ENCODE results near the gene SPTLC1.

SPTLC1 gene

DNA sequence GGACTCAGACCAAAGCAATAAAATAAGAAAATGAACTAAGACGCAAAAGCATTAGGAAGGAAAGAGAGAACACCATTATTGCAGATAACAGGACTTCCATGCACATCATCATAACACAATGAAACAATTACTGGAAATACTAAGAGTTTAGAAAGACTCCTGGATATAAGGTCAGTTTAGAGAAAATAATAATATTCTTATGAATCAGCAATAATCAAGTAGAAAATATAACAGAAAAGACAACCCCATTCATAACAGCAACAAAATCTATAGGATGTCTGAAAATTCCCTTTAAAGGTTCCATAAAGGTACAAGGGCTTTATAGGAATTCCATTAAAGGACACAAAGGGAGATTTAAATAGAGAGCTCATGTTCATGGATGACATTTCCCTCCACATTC is 73.0 kb downstream of the SPTLC1 start:
- TF ChIP-seq, protein P1, sequence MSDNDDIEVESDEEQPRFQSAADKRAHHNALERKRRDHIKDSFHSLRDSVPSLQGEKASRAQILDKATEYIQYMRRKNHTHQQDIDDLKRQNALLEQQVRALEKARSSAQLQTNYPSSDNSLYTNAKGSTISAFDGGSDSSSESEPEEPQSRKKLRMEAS (IDR thresholded peaks at IDR 0.05), result no peak
- TF ChIP-seq TAF1 (IDR thresholded peaks at IDR 0.05; ENCODE audit: low read depth) (no peak), FOXM1 (IDR thresholded peaks at IDR 0.05; ENCODE audit: borderline replicate concordance, low read depth) (no peak), TCF12 (IDR thresholded peaks at IDR 0.05; ENCODE audit: low read depth) (no peak), CEBPB (IDR thresholded peaks at IDR 0.05) (no peak), RAD21 (IDR thresholded peaks at IDR 0.05; ENCODE audit: low read depth) (no peak), CREB1 (IDR thresholded peaks at IDR 0.05; ENCODE audit: low read depth) (no peak), EP300 (IDR thresholded peaks at IDR 0.05; ENCODE audit: borderline replicate concordance) (no peak)
- TF ChIP-seq, protein P2, sequence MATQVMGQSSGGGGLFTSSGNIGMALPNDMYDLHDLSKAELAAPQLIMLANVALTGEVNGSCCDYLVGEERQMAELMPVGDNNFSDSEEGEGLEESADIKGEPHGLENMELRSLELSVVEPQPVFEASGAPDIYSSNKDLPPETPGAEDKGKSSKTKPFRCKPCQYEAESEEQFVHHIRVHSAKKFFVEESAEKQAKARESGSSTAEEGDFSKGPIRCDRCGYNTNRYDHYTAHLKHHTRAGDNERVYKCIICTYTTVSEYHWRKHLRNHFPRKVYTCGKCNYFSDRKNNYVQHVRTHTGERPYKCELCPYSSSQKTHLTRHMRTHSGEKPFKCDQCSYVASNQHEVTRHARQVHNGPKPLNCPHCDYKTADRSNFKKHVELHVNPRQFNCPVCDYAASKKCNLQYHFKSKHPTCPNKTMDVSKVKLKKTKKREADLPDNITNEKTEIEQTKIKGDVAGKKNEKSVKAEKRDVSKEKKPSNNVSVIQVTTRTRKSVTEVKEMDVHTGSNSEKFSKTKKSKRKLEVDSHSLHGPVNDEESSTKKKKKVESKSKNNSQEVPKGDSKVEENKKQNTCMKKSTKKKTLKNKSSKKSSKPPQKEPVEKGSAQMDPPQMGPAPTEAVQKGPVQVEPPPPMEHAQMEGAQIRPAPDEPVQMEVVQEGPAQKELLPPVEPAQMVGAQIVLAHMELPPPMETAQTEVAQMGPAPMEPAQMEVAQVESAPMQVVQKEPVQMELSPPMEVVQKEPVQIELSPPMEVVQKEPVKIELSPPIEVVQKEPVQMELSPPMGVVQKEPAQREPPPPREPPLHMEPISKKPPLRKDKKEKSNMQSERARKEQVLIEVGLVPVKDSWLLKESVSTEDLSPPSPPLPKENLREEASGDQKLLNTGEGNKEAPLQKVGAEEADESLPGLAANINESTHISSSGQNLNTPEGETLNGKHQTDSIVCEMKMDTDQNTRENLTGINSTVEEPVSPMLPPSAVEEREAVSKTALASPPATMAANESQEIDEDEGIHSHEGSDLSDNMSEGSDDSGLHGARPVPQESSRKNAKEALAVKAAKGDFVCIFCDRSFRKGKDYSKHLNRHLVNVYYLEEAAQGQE (IDR thresholded peaks at IDR 0.05; ENCODE audit: low read depth), result no peak
- TF ChIP-seq, protein P3, sequence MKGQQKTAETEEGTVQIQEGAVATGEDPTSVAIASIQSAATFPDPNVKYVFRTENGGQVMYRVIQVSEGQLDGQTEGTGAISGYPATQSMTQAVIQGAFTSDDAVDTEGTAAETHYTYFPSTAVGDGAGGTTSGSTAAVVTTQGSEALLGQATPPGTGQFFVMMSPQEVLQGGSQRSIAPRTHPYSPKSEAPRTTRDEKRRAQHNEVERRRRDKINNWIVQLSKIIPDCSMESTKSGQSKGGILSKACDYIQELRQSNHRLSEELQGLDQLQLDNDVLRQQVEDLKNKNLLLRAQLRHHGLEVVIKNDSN (IDR thresholded peaks at IDR 0.05), result no peak

DNA sequence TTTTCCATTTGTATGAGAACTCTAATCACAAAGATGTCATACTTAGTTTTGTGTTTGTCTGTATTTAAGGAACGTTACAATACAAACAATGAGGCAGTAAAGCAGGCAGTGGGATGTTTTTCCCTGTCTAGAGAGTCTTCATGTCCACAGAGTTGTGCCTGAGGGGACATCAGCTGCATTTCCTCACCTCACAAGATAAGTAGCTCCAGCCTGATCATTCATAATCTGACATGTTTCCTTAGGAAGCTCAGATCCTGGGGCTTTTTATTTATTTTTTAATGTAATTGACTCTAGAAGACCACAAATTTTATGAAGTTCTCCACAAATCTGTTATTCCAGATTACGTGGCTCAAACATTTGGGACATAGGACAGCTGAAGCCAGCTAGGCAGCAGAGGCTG is 78.5 kb downstream of the SPTLC1 start:
- no peak for TF ChIP-seq EGR1 (IDR thresholded peaks at IDR 0.05)
- TF ChIP-seq TCF12 (IDR thresholded peaks at IDR 0.05; ENCODE audit: low read depth), result no peak
- no peak for TF ChIP-seq TAF1 (IDR thresholded peaks at IDR 0.05; ENCODE audit: low read depth)
- TF ChIP-seq YY1 (IDR thresholded peaks at IDR 0.05; ENCODE audit: low read depth), result no peak
- TF ChIP-seq NFIC (IDR thresholded peaks at IDR 0.05), result no peak
- no peak for TF ChIP-seq TEAD4 (IDR thresholded peaks at IDR 0.05)
- TF ChIP-seq, protein P1 (IDR thresholded peaks at IDR 0.05), result no peak
- TF ChIP-seq, protein P3 (IDR thresholded peaks at IDR 0.05), result no peak
- no peak for TF ChIP-seq FOXM1 (IDR thresholded peaks at IDR 0.05; ENCODE audit: borderline replicate concordance, low read depth)
- no peak for TF ChIP-seq EP300 (IDR thresholded peaks at IDR 0.05; ENCODE audit: borderline replicate concordance)
- TF ChIP-seq RAD21 (IDR thresholded peaks at IDR 0.05; ENCODE audit: low read depth), result no peak
- no peak for TF ChIP-seq ZBTB7A (IDR thresholded peaks at IDR 0.05; ENCODE audit: low read depth)
- TF ChIP-seq CREB1 (IDR thresholded peaks at IDR 0.05; ENCODE audit: low read depth), result no peak

DNA sequence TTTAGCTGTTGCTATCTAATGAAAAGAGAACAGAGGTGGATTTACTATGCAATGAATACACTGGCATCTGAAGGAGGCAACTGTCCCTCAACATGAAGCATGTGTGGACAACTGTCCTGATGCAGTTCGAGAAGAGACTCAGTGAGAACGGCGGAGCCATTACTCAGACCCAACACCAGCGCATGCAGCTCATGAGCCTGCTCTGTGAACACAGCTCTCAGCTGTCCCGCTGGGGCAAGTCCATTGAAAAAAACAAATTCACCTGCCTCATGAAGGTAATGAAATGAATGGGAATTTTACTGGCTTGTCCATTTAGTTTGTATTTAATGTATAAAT is 78.8 kb downstream of the SPTLC1 start:
- no peak for TF ChIP-seq NFIC (IDR thresholded peaks at IDR 0.05)
- no peak for TF ChIP-seq RAD21 (IDR thresholded peaks at IDR 0.05; ENCODE audit: low read depth)
- TF ChIP-seq FOXM1 (IDR thresholded peaks at IDR 0.05; ENCODE audit: borderline replicate concordance, low read depth), result no peak
- no peak for TF ChIP-seq EGR1 (IDR thresholded peaks at IDR 0.05)
- TF ChIP-seq CREB1 (IDR thresholded peaks at IDR 0.05; ENCODE audit: low read depth), result no peak
- TF ChIP-seq TEAD4 (IDR thresholded peaks at IDR 0.05), result no peak
- TF ChIP-seq ZBTB7A (IDR thresholded peaks at IDR 0.05; ENCODE audit: low read depth), result no peak
- TF ChIP-seq TAF1 (IDR thresholded peaks at IDR 0.05; ENCODE audit: low read depth), result no peak
- TF ChIP-seq EP300 (IDR thresholded peaks at IDR 0.05; ENCODE audit: borderline replicate concordance), result no peak
- TF ChIP-seq, protein P3 (IDR thresholded peaks at IDR 0.05), result no peak
- TF ChIP-seq, protein P1 (IDR thresholded peaks at IDR 0.05), result no peak
- no peak for TF ChIP-seq CEBPB (IDR thresholded peaks at IDR 0.05)
- TF ChIP-seq YY1 (IDR thresholded peaks at IDR 0.05; ENCODE audit: low read depth), result no peak
- TF ChIP-seq, protein P2 (IDR thresholded peaks at IDR 0.05; ENCODE audit: low read depth), result no peak
- TF ChIP-seq TCF12 (IDR thresholded peaks at IDR 0.05; ENCODE audit: low read depth), result no peak

DNA sequence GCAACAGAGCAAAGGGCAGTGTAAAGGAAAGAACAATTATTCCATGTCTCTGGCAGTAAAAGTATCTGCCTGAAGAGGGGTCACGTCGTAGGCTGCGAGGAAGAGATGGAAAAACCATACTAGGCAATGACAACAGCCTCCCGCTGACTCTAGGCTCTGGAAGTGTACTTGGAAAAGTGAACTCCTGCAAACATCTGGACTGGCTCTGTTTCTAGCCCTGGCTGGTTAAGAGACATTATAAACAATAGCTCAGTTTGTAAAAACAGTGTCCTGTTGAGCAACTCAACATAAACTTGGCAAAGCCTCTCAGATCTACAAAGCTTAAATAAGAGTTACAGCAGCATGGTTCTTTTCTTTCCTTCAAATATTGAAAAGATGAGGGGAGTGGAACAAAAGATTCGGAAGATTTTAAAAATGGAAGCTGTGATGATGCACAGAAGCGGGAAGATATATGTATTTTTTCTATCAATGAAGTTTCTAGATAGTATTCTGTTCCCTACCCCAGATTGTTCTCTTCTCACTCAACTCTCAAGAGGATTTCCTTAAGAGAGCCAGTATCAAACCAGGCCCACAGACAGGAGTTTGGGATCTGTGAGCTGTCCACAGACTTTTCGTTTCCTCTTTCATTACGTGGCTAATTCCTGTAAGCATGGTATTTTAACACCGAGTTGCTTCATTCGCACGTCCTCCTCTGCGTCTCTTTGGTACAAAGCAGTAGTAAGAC is 79.4 kb downstream of the SPTLC1 start:
- TF ChIP-seq TCF12 (IDR thresholded peaks at IDR 0.05; ENCODE audit: low read depth) (no peak), CREB1 (IDR thresholded peaks at IDR 0.05; ENCODE audit: low read depth) (no peak), NFIC (IDR thresholded peaks at IDR 0.05) (no peak), TAF1 (IDR thresholded peaks at IDR 0.05; ENCODE audit: low read depth) (no peak), FOXM1 (IDR thresholded peaks at IDR 0.05; ENCODE audit: borderline replicate concordance, low read depth) (no peak), EP300 (IDR thresholded peaks at IDR 0.05; ENCODE audit: borderline replicate concordance) (no peak), CEBPB (IDR thresholded peaks at IDR 0.05) (no peak), RAD21 (IDR thresholded peaks at IDR 0.05; ENCODE audit: low read depth) (no peak), TEAD4 (IDR thresholded peaks at IDR 0.05) (no peak), EGR1 (IDR thresholded peaks at IDR 0.05) (no peak), ZBTB7A (IDR thresholded peaks at IDR 0.05; ENCODE audit: low read depth) (no peak), YY1 (IDR thresholded peaks at IDR 0.05; ENCODE audit: low read depth) (no peak)
- TF ChIP-seq, protein P2 (IDR thresholded peaks at IDR 0.05; ENCODE audit: low read depth), result no peak
- TF ChIP-seq, protein P3 (IDR thresholded peaks at IDR 0.05), result no peak
- TF ChIP-seq, protein P1 (IDR thresholded peaks at IDR 0.05), result no peak

Measured in Ishikawa (cell line).